Amniotic stem cell (primary cell): ENCODE results near the gene LRRC61.

ENCODE experiments used
- DNase-seq: peaks from one replicate; lab custom pipeline; 2025; lab: John Stamatoyannopoulos, UW

LRRC61 gene

DNA sequence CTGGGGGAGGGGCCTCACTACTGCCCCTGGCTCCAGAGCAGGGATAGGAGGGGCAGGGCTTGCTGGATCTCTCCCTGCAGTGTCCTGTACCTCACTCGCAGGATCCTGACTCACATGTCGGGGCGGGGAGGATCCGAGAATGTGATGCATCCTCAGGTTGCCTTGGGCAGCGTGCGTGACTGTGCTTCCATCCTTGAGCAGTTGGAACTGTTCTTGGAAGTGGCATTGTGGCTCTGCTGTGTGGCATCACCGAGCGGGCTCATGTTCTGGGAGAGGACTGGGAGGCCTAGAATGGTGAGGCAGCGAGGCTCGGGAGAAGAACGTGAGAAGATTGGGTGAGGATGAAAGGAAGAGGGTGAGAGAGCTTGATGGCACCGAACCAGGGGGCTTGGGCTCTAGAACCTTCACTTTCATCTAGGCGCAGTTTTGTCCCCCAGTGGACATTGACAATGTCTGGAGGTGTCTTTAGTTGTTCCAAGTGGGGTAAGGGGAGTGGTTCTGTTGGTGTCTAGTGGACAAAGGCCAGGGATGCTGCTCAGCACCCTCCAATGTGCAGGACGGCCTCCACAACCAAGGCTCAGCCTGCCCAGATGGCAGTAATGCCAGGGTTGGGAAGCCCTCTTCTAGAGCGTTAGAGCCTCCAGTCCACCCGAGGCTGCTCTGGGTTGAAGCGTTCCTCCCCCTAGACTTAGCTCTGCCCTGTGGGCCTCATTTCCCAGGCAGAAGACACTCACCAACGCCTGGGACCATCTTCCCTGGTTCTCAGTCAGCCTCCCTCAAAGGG is 9.9 kb downstream of the LRRC61 start:
- no peak for DNase-seq

DNA sequence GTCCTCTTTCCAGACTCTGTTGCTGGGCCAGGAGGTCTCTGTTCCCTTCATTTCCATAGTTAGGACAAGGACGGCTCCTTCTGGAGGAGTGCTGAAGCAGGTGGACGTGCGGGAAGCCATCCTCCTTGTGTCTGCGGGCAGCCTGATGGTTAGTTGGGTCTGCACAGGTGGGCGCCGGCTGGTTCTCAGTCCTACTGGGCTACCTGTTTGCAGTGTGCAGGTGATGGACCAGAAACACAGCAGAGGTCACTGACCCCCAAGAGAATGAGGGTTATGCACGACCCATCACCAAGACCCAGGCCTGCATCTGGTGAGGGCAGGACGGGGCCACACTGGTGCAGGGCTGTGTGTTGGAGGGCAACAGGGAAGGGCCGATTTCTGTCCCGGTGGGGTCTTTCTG is 10.5 kb downstream of the LRRC61 start:
- DNase-seq = no peak

DNA sequence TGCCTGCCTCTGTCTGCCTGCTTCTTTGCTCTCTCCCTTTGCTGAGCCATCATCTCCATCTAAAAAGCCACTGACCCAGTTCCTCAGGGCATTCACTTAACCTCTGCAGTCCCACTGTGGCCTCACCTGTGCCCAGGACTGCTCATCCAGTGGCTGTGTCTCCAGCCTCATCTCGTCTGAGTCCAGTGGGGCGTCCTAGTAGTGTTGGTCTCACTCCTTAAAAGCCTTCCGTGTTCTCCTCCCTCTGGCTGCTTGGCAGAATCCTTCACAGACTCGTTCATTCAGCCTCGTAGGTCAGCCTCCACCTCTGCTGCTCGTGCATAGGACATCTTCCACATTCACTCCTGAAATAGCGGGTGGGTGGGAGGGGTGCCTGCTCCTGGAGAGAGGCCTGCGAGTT is 11.0 kb downstream of the LRRC61 start:
- DNase-seq = no peak

DNA sequence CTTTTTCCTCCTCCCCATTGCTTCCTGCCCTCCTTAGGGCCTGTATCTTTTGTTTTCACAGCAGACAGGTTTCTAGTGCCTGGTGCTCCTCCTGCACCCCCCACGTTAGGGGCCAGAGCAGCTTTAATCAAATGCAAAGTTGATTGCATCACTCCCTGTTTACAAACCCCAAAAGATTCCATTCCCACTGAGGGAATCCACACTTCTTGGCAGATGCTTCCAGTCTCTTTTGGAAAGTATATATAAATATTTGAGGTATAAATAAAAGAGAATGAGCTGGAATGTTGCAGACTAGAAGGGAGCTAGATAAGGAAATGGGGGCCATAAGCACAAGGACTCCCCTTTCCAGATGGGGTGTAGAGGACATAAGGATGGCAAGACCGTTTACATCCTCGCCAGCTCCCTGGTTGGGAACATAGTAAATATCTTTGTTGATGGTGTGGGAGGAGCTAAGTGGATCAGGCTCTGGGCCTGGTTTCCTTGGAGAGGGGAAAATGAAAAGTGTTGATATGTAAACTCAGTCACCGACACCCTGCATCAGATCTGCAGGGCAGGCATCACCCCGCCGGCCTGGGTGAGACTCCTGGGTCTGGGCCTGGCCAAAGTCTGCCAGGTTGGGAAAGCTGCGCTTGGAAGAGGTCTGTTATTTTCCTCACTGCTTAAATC is 12.1 kb downstream of the LRRC61 start:
- DNase-seq = no peak

DNA sequence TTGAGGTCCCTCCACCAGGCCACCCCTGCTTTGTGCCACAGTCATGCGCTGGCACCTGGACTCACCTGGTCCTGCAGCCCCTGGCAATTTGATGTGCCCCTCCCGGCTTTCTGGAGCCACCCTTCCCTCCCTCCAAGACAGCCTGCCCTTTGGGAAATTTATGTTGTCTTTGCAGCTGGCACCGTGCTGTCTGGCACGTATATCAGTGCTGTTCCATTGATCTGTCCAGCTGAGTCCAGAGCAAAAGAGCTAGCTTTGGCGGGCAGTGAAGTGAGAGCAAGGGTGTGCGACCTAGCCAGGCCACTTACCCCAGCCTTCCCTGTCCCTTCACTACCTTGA is 12.6 kb downstream of the LRRC61 start:
- DNase-seq = no peak

DNA sequence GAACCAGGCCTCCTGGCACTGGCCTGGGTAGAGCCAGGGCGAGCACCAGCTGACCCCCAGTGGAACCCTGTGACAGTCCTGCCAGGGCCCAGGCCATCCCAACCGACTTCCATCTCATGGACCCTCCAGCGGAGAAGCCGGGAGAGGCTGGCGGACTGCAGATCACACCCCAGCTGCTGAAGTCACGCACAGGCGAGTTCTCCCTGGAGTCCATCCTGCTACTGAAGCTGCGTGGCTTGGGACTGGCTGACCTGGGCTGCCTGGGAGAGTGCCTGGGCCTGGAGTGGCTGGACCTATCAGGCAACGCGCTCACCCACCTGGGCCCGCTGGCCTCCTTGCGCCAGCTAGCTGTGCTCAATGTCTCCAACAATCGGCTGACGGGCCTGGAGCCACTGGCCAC is 13.6 kb downstream of the LRRC61 start:
- no peak for DNase-seq

DNA sequence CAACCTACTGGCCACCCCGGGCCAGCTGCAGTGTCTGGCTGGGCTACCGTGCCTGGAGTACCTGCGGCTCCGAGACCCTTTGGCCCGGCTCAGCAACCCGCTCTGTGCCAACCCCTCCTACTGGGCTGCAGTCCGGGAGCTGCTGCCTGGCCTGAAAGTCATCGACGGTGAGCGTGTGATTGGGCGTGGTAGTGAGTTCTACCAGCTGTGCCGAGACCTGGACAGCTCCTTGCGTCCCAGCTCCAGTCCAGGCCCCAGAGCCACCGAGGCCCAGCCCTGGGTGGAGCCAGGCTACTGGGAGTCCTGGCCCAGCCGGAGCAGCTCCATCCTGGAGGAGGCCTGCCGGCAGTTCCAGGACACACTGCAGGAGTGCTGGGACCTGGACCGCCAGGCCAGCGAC is 14.0 kb downstream of the LRRC61 start:
- no peak for DNase-seq

DNA sequence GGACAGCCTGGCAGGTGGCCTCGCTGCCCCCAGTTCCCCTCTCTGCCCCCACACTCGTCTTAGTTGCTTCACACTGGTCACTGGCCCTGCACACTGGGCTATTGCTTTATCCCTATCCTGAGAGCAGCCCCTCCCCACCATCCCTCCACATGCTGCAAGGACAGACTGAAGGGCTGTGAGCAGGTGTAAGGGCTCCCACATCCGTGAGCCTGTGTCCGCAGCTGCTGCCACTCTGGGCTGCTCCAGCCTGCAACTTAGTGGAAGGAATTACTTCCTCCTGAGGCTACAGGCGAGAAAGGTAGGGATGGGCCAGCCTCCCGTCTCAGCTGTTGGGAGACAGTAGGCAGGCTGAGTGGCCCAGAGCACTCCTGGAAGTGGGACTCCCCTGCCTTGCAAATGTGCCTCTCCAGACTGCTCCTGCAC is 14.5 kb downstream of the LRRC61 start:
- no peak for DNase-seq

DNA sequence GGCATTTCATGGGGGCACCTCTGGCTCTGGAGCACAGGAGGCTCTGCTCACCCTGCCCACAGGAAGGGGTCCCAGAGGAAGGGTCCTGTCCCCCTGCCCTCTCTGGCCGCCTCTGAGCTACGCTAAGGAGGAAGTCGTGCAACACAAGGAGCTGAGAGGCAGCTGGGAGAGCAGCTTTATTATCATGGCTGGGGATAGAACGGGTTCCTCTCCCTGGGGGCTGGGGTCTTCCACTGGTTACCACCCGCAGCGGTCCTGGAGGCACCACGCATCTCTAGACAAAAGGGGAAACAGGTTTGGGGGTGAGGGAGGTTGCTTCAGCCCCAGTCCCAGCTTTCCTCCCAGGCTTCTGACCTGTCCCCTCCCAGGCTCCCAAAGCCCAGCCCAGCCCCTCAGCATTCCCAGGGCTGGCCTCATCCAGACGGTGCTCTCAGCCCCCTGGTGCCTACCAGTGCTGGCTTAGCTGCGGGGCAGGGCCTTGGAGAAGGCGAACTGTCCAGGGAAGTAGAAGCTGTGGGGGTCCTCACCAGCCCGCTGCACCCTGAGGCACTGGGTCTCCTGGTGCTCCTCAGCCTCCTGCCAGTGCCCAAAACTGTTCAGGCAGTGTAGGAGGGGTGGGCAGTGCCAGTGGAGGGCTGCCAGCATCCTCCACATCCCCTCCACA is 15.1 kb downstream of the LRRC61 start:
- DNase-seq = no peak

DNA sequence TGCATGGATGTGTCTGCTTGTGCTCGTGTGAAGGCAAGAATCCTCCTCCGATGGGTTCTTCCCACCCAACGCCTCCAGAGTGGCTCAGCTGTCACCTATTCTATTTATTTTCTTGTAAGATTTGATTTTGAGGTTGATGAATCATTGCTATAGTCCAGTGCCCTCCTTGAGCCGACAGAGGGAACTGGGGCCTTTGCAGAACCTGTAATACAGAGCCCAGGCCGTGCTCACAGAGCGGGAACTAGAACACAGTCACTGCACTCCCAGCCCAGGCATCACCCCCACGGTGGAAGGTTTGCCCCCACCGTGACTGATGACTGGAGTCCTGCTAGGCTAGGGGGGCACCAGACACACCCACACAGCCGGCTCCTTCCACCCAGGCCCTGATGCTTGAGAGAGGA is 16.3 kb downstream of the LRRC61 start:
- DNase-seq = no peak

DNA sequence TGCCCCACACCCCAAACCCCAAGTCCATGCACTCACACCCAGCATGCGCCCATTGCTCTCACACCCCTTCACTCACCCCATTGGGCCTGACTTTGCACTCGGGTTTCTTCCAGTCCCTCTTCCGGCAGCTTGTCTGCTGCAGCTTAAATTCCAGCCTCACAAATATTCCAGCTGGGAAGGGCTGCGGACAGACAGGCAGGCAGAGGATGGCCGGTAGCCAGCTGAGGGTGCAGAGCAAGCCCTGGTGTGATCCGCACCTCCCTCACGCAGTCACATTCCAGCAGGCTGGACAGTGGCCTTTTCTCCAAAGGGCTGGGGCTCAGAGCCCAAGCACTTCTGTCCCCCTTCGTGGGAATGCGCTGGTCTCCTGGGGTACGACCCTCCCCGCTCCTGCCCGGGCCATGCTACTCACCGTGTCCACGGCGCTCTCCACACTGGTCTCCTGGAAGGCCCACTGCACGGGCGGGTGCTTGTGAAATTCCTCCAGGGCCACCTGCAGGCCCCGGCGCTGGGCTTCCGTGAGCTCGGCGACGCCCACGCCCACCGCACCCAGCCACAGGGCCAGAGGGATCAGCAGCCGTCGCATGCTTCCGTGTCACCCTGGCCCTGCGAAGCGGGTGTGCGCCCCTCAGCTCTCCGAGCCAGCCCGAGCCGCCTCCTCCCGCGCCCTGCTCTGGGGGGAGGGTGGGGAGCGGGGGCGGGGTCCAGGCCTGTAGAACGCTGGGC is 17.0 kb downstream of the LRRC61 start:
- DNase-seq = no peak

DNA sequence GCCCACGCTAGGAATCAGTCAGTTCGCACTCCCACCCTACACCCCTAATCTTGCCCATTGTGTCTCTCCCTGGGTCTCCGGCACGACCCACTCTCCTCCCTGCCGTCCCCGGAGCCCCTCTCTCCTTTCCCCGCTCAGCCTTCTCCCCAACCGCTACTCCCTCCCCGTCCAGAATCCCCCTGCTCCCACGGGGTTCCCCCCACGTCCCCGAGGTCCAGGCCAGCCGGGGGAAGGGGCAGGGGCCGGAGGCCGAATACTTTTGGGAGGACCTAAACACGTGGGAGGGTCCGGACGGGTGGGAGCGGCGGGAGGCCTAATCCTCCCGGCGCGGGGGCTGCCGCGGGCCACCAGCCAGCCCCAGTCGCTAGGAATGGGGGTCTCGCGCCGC is 17.7 kb downstream of the LRRC61 start:
- no peak for DNase-seq

DNA sequence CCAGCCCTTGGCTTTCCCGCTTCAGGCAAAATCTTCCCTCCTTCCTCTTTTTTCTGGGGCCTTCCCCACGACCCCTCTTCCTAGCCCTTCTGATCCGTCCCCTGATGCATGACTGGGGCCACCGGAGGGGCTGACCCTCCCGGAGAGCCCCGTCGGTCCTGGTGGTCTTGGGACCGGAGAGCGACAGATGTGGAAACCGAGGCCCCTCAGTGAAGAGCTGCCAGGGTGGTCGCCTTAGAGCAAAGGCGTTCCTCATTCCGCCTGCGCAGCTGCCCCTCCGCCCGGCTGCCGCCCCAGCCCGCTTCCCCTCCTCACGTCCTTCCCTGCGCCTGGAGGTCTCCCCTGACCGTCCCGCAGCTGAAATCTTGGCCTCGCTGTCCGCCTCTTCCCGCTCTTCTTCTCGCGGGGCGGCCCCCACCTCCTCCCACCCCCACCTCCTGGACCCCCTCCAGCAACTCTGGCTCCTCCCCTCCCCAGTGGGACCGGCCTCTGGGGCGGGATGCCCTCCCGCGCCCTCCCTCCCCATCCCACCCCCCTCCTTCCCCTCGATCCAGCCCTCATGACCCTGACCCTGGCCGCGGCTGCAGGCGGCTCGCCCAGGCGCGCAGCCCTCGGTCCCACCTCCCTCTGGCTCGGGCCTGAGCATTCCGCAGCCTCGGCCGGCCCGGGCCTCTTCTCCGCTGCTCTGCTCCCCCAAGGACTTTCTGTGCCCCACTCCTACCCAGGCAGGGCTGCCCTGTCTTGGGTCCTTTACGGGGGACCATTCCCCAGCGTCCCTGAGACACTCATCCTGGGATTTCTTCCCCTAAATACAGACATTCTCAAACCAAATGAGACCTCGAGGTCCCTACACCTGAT is 18.3 kb downstream of the LRRC61 start, which contains the start of gene RARRES2:
TSS of gene RARRES2 (minus strand) at position 367 of the 858 bp plus-strand sequence. CDS start 1,020 bp downstream, outside the sequence.
- DNase-seq = no peak

DNA sequence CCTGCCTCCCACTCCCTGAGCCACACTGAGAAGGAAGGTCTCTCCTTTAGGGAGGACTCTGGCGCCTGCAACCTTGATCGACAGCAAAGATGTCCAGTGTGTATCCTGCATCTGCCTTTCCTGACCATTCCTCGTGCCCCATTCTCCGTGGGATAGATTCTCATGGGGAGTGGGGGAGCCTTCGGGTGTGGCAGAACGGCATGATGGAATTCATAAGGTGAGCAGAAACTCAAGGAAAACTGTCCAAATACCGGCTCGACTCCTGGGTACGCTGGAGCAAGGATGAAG is 18.9 kb downstream of the LRRC61 start:
- DNase-seq = no peak

DNA sequence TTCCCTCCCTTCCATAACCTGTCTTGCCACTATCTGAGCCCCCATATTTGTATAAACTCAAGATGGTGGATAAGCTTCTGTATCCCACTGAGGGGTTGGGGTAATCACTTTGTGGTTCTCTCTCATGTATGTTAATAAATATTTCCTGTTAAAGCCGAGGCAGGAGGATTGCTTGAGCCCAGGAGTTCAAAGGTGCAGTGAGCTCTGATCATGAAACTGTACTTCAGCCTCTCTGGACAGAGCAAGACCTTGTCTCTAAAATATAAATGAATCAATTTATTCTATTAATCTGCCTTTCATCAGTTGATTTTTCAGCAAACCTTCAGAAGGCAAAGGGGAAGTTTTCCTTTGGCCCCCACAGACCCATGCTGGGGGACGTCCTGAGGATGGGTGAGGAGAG is 20.1 kb downstream of the LRRC61 start:
- DNase-seq = no peak

DNA sequence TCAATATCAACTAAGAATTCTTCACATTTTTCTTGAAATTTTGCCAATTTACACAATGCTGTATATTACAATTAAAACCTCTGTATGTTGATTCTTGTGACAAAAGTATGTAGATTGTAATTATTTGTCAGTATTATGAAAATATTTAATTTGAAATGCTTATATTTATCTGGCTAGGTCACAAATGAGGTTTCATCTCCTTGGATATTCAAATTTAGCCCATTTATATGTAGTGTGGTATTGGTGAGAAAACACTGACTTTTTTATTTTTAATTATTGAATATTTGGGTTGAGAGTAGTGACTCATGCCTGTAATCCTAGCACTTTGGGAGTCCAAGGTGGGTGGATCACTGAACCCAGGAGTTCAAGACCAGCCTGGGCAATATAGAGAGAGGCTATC is 21.1 kb downstream of the LRRC61 start:
- DNase-seq = no peak

DNA sequence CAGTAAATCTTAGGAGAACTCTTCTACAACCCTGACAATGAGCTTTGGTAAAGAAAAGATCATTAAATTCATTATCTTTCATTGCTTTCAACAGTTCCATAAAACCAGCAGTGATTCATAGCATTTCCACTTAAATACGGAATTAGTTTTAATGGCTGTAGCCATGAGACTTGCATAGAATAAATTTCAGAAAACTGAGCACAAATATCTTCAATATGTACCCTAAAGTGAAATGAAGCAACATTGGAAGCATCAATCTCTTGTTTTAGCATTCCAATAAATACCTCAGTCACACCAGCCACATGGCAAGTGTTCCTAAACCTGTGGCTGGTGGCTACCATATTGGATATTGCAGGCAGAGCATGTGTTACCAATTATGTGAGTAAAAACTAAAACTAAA is 21.9 kb downstream of the LRRC61 start:
- DNase-seq = no peak

DNA sequence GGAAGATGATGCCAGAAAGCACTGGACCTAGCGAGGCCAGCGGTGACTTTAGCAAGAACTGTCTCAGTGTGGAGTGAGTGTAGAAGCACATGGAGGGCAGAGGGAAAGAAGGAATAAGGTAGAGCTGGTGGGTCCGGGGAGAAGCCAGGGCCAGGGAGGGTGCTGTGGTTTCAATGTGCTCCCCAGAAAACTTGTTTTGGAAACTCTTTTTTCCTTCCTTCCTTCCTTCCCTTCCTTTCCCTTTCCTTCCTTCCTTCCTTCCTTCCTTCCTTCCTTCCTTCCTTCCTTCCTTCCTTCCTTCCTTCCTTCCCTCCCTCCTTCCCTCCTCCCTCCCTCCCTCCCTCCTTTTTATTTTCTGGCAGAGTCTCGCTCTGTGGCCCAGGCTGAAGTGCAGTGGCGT is 23.8 kb downstream of the LRRC61 start:
- DNase-seq = no peak

DNA sequence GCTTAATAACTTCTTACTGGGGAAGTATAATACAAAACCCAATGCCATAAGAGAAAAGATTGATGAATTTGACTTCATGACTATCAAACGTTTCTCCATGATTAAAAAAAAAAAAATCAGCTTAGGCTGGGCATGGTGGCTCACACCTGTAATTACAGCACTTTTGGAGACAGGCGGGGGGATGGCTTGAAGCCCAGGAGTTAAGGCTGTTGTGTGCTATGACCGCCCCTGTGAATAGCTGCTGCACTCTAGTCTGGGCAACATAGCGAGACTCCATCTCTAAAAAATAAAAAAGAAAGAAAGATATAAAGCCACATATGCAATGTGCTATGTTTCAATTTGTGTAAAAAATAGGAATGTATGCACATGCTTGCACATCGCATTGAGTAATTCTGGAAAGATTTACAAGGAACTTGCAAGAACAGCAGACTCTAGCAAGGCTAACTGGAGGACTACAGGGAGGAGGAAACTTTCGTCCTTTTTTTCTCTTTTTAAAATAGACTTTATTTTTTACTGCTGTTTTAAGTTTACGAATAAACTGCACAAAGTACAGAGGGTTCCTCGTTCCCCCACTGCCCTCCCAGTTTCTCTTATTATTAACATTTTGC is 28.5 kb downstream of the LRRC61 start:
- no peak for DNase-seq

DNA sequence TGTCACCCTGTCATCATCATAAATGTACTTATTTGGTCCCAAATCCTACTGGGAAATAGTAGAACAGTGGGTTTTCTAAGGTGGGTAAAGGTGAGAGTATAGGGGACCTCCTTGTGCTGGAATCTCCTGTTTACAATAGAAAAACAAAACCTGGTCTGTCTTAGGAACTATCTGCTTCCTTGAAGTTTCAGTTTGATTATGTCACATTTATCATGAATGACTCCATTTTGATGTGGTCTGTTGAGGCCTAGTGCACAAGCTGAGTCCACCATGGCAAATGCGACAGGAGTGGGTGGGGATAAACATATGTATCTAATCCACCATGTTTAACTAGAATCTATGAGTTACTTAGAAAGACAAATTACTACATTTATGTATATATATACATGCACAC is 32.5 kb downstream of the LRRC61 start:
- no peak for DNase-seq

DNA sequence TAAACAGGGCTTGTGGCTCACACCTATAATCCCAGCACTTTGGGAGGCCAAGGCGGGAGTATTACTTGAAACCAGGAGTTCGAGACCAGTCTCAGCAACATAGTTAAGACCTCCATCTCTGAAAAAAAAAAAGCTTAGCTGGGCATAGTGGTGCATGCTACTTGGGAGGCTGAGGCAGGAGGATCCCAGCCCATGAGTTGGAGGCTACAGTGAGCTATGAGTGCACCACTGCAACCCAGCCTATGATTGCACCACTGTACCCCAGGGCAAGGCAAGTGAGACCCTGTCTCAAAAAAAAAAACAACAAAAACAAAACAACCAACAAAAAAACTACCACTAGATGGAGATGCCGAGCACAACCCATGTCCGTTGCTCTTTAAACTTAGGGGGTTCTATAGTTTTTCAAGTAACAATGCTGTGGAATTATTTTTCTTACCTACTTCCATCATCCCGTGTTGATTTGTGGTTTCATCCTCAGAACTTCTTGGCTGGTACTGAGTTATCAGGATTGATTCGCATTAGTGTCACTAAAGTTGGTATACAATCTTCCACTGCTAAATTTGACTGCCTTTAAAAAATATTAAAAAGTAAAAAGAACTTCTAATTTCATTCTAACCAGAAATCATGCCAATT is 33.2 kb downstream of the LRRC61 start:
- DNase-seq = no peak
